SK-N-SH (cell line): ENCODE measurements around the gene KANTR. TPM values are rescaled to one million over a fixed set of nuclear protein-coding genes. Genes with fewer than 3 reads are reported as not detected.

Source experiments
- CTCF ChIA-PET: fragments of 300-600, 350-600 bp; formaldehyde crosslinking; extraction: SDS; loops from one replicate; lab custom pipeline; 2021; lab: Yijun Ruan, JAX
- POLR2A ChIA-PET: fragments of 350-600 bp; sonication (Branson Sonifier 250); formaldehyde crosslinking; extraction: SDS; loops from one replicate; lab custom pipeline; 2020; ENCODE audit warnings: antibody characterized with exemption, inconsistent platforms; lab: Yijun Ruan, JAX
- DNase-seq: peaks from one replicate; pipeline ENCODE4 v3.0.0; 2012
- H2AFZ ChIP-seq: fragments of 200-600 bp; sonication (generic); 2 replicates; pipeline ENCODE4 v1.8.1; 2016; ENCODE audit warnings: antibody characterized with exemption, mild to moderate bottlenecking, low read depth
- H3F3A ChIP-seq: fragments of 200-600 bp; sonication (generic); replicated peaks from 2 replicates; pipeline ENCODE3; 2016; ENCODE audit warnings: antibody characterized with exemption, mild to moderate bottlenecking; ENCODE audit not compliant: insufficient read depth
- H3K27ac ChIP-seq, 2 experiments: fragments of 200-500 bp in 1 of 2; fragments of 200-600 bp in 1 of 2; sonication (Bioruptor generic) in 1 of 2; sonication (generic), shearing (Covaris generic) in 1 of 2; 2 replicates each; pipeline versions ENCODE4 v1.5.1 to v1.6.1; 2014 to 2016; ENCODE audit warnings: low read depth in 2 of 2, inconsistent platforms in 1 of 2, low read length in 1 of 2, mild to moderate bottlenecking in 1 of 2, mixed read lengths in 1 of 2
- H3K27me3 ChIP-seq: fragments of 200-600 bp; sonication (generic), shearing (Covaris generic); 2 replicates; pipeline ENCODE4 v1.6.1; 2016; ENCODE audit warnings: mixed run types; ENCODE audit not compliant: insufficient read depth
- H3K36me3 ChIP-seq, 2 experiments: fragments of 200-500 bp in 1 of 2; fragments of 200-600 bp in 1 of 2; sonication (Bioruptor generic) in 1 of 2; sonication (generic) in 1 of 2; replicated peaks in 1 of 2; 2 replicates each; pipeline versions ENCODE3 to v1.5.1; 2014 to 2016; ENCODE audit warnings: low read length in 1 of 2, mild to moderate bottlenecking in 1 of 2; ENCODE audit not compliant: insufficient read depth in 2 of 2, control insufficient read depth in 1 of 2
- H3K4me1 ChIP-seq, 2 experiments: fragments of 200-500 bp in 1 of 2; fragments of 200-600 bp in 1 of 2; sonication (Bioruptor generic) in 1 of 2; sonication (generic), shearing (Covaris generic) in 1 of 2; 2 replicates each; pipeline versions ENCODE4 v1.5.1 to v1.6.1; 2014 to 2016; ENCODE audit warnings: low read depth in 1 of 2, low read length in 1 of 2, mixed run types in 1 of 2; ENCODE audit not compliant: insufficient read depth in 2 of 2, control insufficient read depth in 1 of 2
- H3K4me2 ChIP-seq: fragments of 200-600 bp; sonication (generic), shearing (Covaris generic); 2 replicates; pipeline ENCODE4 v1.6.1; 2017; ENCODE audit warnings: mixed run types
- H3K4me3 ChIP-seq, 2 experiments: fragments of 200-500 bp in 1 of 2; fragments of 200-600 bp in 1 of 2; sonication (Bioruptor generic) in 1 of 2; sonication (generic), shearing (Covaris generic) in 1 of 2; 2 replicates each; pipeline versions ENCODE4 v1.5.1 to v1.8.1; 2014 to 2016; ENCODE audit warnings: low read depth in 2 of 2, inconsistent platforms in 1 of 2, low read length in 1 of 2, mild to moderate bottlenecking in 1 of 2, mixed read lengths in 1 of 2, moderate library complexity in 1 of 2
- H3K79me2 ChIP-seq: fragments of 200-600 bp; sonication (generic); 2 replicates; pipeline ENCODE4 v1.8.1; 2017; ENCODE audit warnings: mild to moderate bottlenecking; ENCODE audit not compliant: insufficient read depth
- H3K9ac ChIP-seq: fragments of 200-600 bp; sonication (generic); 2 replicates; pipeline ENCODE4 v1.6.1; 2017; ENCODE audit warnings: mixed run types
- H3K9me2 ChIP-seq: fragments of 200-600 bp; sonication (generic); 2 replicates; pipeline ENCODE4 v1.6.1; 2017; ENCODE audit warnings: mixed run types
- H3K9me3 ChIP-seq: fragments of 200-600 bp; sonication (generic); 2 replicates; pipeline ENCODE4 v1.6.1; 2017; ENCODE audit warnings: mixed run types, mild to moderate bottlenecking, moderate library complexity
- H4K20me1 ChIP-seq: fragments of 200-600 bp; sonication (generic); 2 replicates; pipeline ENCODE4 v1.6.1; 2017; ENCODE audit warnings: mild to moderate bottlenecking, mixed run types; ENCODE audit not compliant: insufficient read depth
- EP300 ChIP-seq, 2 experiments: IDR thresholded peaks; 2 replicates each; pipeline versions ENCODE4 v1.4.0 to v1.6.1; 2012; ENCODE audit warnings: borderline replicate concordance in 1 of 2, low read depth in 1 of 2, low read length in 1 of 2
- EZH2phosphoT487 ChIP-seq: fragments of 200-600 bp; sonication (generic); IDR thresholded peaks from 2 replicates; pipeline ENCODE4 v1.6.1; 2017; ENCODE audit warnings: low read depth, mixed run types, mild to moderate bottlenecking, antibody characterized with exemption, moderate library complexity, borderline replicate concordance
- FOXJ3 ChIP-seq: sonication (generic); formaldehyde crosslinking; IDR thresholded peaks from 2 replicates; pipeline ENCODE4 v1.5.1; 2020; ENCODE audit warnings: mild to moderate bottlenecking, missing genetic modification reagents
- GABPA ChIP-seq: IDR thresholded peaks from 2 replicates; pipeline ENCODE4 v1.4.0; 2012; ENCODE audit warnings: low read depth, mild to moderate bottlenecking
- GATA2 ChIP-seq: sonication (generic); formaldehyde crosslinking; IDR thresholded peaks from 2 replicates; pipeline ENCODE4 v1.5.0; 2020; ENCODE audit warnings: mild to moderate bottlenecking, missing genetic modification reagents
- JUND ChIP-seq: IDR thresholded peaks from 2 replicates; pipeline ENCODE4 v1.4.0; 2012
- POLR2AphosphoS5 ChIP-seq: IDR thresholded peaks from 2 replicates; pipeline ENCODE4 v1.6.1; 2012; ENCODE audit warnings: low read depth, low read length
- SIN3A ChIP-seq: IDR thresholded peaks from 2 replicates; pipeline ENCODE4 v1.6.1; 2012; ENCODE audit warnings: low read depth, mild to moderate bottlenecking, low read length, moderate library complexity, borderline replicate concordance
- TAF1 ChIP-seq: IDR thresholded peaks from 2 replicates; pipeline ENCODE4 v1.6.1; 2012; ENCODE audit warnings: low read depth, mild to moderate bottlenecking, low read length, moderate library complexity, borderline replicate concordance
- WGBS: methylation state at CpG from one replicate; pipeline ENCODE4 v1.1.6; 2017; ENCODE audit warnings: low lambda C conversion rate; 5-methylcytosine and 5-hydroxymethylcytosine counted together
- polyA plus RNA-seq, 3 experiments: library from polyadenylated mRNA; depleted of rRNA; stranded (reverse); fragments of >200 nt; gene quantifications; 2 replicates each; pipeline ENCODE4 v1.2.3, GENCODE V29; 2012
- TF ChIP-seq, protein P1 (sequence below): IDR thresholded peaks from 2 replicates; pipeline ENCODE4 v1.4.0; 2012; ENCODE audit warnings: low read depth, borderline replicate concordance
- TF ChIP-seq, protein P2 (sequence below): fragments of 200-600 bp; sonication (generic); IDR thresholded peaks from 2 replicates; pipeline ENCODE4 v1.6.1; 2017; ENCODE audit warnings: antibody characterized with exemption, mild to moderate bottlenecking, moderate library complexity
- TF ChIP-seq, protein P3 (sequence below): IDR thresholded peaks from 2 replicates; pipeline ENCODE4 v1.4.0; 2012; ENCODE audit warnings: low read depth, borderline replicate concordance
- TF ChIP-seq, protein P4 (sequence below): IDR thresholded peaks from 2 replicates; pipeline ENCODE4; 2012
- TF ChIP-seq, protein P5 (sequence below): IDR thresholded peaks from 2 replicates; pipeline ENCODE4 v1.4.0; 2012; ENCODE audit warnings: low read depth
- TF ChIP-seq, protein P6 (sequence below): IDR thresholded peaks from 2 replicates; pipeline ENCODE4 v1.6.1; 2012; ENCODE audit warnings: mild to moderate bottlenecking, low read depth, low read length, moderate library complexity

Gene KANTR
- polyA plus RNA-seq, 1 of the 3 experiments (the other 2 are of a cell fraction) = 2.1 TPM

DNA sequence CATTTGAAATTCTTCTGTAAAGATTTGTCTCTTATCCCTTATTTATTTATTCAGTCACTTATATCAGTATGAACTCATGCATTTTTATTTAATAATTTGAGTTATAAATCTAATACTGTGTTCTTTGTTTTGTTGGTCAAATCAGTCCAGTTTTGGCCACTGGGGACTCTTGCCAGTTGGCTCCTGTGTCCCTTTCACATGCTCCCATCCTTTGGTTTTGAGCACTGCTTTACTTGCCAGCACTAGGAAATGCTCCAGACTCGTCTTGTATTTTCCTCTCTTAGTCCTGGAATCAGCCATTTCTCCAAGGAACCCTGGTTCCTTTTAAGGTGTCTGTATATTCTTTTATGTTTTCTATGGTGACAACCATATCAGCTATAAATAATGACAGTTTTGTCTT, 28.1 kb downstream of the KANTR start:
- H3K9me2 ChIP-seq = no peaks in the 10 kb centered on the region
- no peak overlapping the region for H3K27ac ChIP-seq
- H3K4me2 ChIP-seq = no peak overlapping the region
- no peak overlapping the region for H3K9ac ChIP-seq
- no peak overlapping the region for H2AFZ ChIP-seq
- no peaks in the 10 kb centered on the region for H3K27me3 ChIP-seq
- H3K36me3 ChIP-seq = no peaks in the 10 kb centered on the region
- TF ChIP-seq FOXJ3 (CRISPR knock-in tag) = no peak
- no peak for TF ChIP-seq EZH2phosphoT487
- TF ChIP-seq, protein P1, sequence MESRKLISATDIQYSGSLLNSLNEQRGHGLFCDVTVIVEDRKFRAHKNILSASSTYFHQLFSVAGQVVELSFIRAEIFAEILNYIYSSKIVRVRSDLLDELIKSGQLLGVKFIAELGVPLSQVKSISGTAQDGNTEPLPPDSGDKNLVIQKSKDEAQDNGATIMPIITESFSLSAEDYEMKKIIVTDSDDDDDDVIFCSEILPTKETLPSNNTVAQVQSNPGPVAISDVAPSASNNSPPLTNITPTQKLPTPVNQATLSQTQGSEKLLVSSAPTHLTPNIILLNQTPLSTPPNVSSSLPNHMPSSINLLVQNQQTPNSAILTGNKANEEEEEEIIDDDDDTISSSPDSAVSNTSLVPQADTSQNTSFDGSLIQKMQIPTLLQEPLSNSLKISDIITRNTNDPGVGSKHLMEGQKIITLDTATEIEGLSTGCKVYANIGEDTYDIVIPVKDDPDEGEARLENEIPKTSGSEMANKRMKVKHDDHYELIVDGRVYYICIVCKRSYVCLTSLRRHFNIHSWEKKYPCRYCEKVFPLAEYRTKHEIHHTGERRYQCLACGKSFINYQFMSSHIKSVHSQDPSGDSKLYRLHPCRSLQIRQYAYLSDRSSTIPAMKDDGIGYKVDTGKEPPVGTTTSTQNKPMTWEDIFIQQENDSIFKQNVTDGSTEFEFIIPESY = no peak
- no peak for TF ChIP-seq TAF1
- TF ChIP-seq SIN3A = no peak
- TF ChIP-seq GABPA = no peak
- no peak for TF ChIP-seq POLR2AphosphoS5
- TF ChIP-seq GATA2 (CRISPR knock-in tag) = no peak
- TF ChIP-seq, protein P2, sequence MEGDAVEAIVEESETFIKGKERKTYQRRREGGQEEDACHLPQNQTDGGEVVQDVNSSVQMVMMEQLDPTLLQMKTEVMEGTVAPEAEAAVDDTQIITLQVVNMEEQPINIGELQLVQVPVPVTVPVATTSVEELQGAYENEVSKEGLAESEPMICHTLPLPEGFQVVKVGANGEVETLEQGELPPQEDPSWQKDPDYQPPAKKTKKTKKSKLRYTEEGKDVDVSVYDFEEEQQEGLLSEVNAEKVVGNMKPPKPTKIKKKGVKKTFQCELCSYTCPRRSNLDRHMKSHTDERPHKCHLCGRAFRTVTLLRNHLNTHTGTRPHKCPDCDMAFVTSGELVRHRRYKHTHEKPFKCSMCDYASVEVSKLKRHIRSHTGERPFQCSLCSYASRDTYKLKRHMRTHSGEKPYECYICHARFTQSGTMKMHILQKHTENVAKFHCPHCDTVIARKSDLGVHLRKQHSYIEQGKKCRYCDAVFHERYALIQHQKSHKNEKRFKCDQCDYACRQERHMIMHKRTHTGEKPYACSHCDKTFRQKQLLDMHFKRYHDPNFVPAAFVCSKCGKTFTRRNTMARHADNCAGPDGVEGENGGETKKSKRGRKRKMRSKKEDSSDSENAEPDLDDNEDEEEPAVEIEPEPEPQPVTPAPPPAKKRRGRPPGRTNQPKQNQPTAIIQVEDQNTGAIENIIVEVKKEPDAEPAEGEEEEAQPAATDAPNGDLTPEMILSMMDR = no peak
- no peak for TF ChIP-seq EP300 (IDR thresholded peaks at IDR 0.05; ENCODE audit: borderline replicate concordance in 1 of 2, low read depth in 1 of 2, low read length in 1 of 2)
- no peak for TF ChIP-seq JUND
- TF ChIP-seq, protein P3, sequence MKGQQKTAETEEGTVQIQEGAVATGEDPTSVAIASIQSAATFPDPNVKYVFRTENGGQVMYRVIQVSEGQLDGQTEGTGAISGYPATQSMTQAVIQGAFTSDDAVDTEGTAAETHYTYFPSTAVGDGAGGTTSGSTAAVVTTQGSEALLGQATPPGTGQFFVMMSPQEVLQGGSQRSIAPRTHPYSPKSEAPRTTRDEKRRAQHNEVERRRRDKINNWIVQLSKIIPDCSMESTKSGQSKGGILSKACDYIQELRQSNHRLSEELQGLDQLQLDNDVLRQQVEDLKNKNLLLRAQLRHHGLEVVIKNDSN = no peak
- TF ChIP-seq, protein P4, sequence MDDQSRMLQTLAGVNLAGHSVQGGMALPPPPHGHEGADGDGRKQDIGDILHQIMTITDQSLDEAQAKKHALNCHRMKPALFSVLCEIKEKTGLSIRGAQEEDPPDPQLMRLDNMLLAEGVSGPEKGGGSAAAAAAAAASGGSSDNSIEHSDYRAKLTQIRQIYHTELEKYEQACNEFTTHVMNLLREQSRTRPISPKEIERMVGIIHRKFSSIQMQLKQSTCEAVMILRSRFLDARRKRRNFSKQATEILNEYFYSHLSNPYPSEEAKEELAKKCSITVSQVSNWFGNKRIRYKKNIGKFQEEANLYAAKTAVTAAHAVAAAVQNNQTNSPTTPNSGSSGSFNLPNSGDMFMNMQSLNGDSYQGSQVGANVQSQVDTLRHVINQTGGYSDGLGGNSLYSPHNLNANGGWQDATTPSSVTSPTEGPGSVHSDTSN = no peak
- TF ChIP-seq, protein P5, sequence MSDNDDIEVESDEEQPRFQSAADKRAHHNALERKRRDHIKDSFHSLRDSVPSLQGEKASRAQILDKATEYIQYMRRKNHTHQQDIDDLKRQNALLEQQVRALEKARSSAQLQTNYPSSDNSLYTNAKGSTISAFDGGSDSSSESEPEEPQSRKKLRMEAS = no peak
- TF ChIP-seq, protein P6, sequence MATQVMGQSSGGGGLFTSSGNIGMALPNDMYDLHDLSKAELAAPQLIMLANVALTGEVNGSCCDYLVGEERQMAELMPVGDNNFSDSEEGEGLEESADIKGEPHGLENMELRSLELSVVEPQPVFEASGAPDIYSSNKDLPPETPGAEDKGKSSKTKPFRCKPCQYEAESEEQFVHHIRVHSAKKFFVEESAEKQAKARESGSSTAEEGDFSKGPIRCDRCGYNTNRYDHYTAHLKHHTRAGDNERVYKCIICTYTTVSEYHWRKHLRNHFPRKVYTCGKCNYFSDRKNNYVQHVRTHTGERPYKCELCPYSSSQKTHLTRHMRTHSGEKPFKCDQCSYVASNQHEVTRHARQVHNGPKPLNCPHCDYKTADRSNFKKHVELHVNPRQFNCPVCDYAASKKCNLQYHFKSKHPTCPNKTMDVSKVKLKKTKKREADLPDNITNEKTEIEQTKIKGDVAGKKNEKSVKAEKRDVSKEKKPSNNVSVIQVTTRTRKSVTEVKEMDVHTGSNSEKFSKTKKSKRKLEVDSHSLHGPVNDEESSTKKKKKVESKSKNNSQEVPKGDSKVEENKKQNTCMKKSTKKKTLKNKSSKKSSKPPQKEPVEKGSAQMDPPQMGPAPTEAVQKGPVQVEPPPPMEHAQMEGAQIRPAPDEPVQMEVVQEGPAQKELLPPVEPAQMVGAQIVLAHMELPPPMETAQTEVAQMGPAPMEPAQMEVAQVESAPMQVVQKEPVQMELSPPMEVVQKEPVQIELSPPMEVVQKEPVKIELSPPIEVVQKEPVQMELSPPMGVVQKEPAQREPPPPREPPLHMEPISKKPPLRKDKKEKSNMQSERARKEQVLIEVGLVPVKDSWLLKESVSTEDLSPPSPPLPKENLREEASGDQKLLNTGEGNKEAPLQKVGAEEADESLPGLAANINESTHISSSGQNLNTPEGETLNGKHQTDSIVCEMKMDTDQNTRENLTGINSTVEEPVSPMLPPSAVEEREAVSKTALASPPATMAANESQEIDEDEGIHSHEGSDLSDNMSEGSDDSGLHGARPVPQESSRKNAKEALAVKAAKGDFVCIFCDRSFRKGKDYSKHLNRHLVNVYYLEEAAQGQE = no peak
- TF ChIP-seq, all 33 proteins: peak for 0
- Histone ChIP-seq H4K20me1 (no peaks in the 10 kb centered on the region), H3F3A (no peaks in the 10 kb centered on the region), H3K4me3 (no peak overlapping the region), H3K9me3 (no peaks in the 10 kb centered on the region; the same call in 1 of the 2 replicates), H3K4me1 (no peaks in the 10 kb centered on the region), H3K79me2 (no peaks in the 10 kb centered on the region)
- DNase-seq = no peak
- ChIA-PET CTCF (no interaction called here), POLR2A (no interaction called here)
- 44% methylated on average over 1 of the region's 1 CpG for WGBS
